Esophagus muscularis mucosa (tissue), 4 donors: Measurements from ENCODE around the gene CEP57L1. TPM values are rescaled to one million over a fixed set of nuclear protein-coding genes. Genes with fewer than 3 reads are reported as not detected.

Source experiments
- DNase-seq: peaks from one replicate; pipeline ENCODE4 v3.0.0-alpha.2; 2017; ENCODE audit errors: extremely low spot score
- H3K27ac ChIP-seq, 4 donors: fragments of 200-600 bp; sonication (generic); replicated peaks in 1 of 4; 1 replicate in 3 of 4; 2 replicates in 1 of 4; pipeline ENCODE4 v1.5.1; 2016 to 2019; ENCODE audit warnings: mild to moderate bottlenecking in 1 of 4
- H3K27me3 ChIP-seq, 4 donors: fragments of 200-600 bp; sonication (generic); one replicate each; pipeline versions ENCODE4 v1.5.1 to v1.6.0; 2016 to 2019
- H3K36me3 ChIP-seq, 4 donors: fragments of 200-600 bp; sonication (generic); one replicate each; pipeline ENCODE4 v1.5.1; 2016 to 2019
- H3K4me1 ChIP-seq, 4 donors: fragments of 200-600 bp; sonication (generic); one replicate each; pipeline ENCODE4 v1.5.1; 2016 to 2019
- H3K4me3 ChIP-seq, 4 donors: fragments of 200-600 bp; sonication (generic); 1 replicate in 2 of 4; 2 replicates in 2 of 4; pipeline ENCODE4 v1.5.1; 2016 to 2019; ENCODE audit warnings: mild to moderate bottlenecking in 4 of 4, moderate library complexity in 1 of 4
- H3K9me3 ChIP-seq, 4 donors: fragments of 200-600 bp; sonication (generic); 1 replicate in 3 of 4; 2 replicates in 1 of 4; pipeline ENCODE4 v1.5.1; 2016 to 2019
- CTCF ChIP-seq, 3 experiments: fragments of 200-600 bp in 2 of 3; fragments of 450-650 bp in 1 of 3; sonication (generic) in 2 of 3; IDR thresholded peaks; one replicate each; pipeline ENCODE4 v1.5.1; 2017 to 2019; ENCODE audit warnings: antibody characterized with exemption in 3 of 3, mild to moderate bottlenecking in 2 of 3, moderate library complexity in 1 of 3
- EP300 ChIP-seq: sonication (generic); formaldehyde crosslinking; IDR thresholded peaks from one replicate; pipeline ENCODE4 v1.6.1; 2017; ENCODE audit warnings: antibody characterized with exemption
- POLR2A ChIP-seq: fragments of 450-650 bp; IDR thresholded peaks from one replicate; pipeline ENCODE4 v1.6.1; 2017; ENCODE audit warnings: antibody characterized with exemption, moderate library complexity, mild to moderate bottlenecking, low read depth
- POLR2AphosphoS5 ChIP-seq, 2 donors: sonication (generic); formaldehyde crosslinking; IDR thresholded peaks; one replicate each; pipeline ENCODE4 v1.6.1; 2017; ENCODE audit warnings: antibody characterized with exemption in 2 of 2
- WGBS: methylation state at CpG from one replicate; pipeline ENCODE4 v1.1.5; 2018; 5-methylcytosine and 5-hydroxymethylcytosine counted together
- intact Hi-C: fragments of 100-400 bp; cut with DNase I; formaldehyde crosslinking; loops from one replicate; pipeline ENCODE4 v1.15.1; 2023
- total RNA-seq, 4 donors: library from RNA; depleted of rRNA; stranded (reverse); fragments of >200 nt; gene quantifications; one replicate each; pipeline versions ENCODE4 v1.1.0 to v1.2.1, GENCODE V29; 2016

CEP57L1 gene
- total RNA-seq, 4 donors from 2014 or later, result 11.9 to 19.9 (median 13.9) TPM

GRCh38 chr6:109096208-109096607 is 901 bp downstream of the CEP57L1 start:
- 54% methylated on average over 6 of the region's 6 CpGs for WGBS
- Histone ChIP-seq H3K27ac (peak overlapping the region; percentile 98 to 99 (median 98)), H3K36me3 (no peaks in the 10 kb centered on the region), H3K27me3 (no peaks in the 10 kb centered on the region), H3K4me3 (peak overlapping the region; percentile 75 to 86 (median 80)), H3K9me3 (no peaks in the 10 kb centered on the region), H3K4me1 (peaks cover 19 to 28% (median 23%) of the 10 kb centered on the region in 4 donors)
- intact Hi-C loops, result loop anchor here (10.0 kb wide), 1 partner anchor 289 kb away; the partner anchor contains the start of gene CD164
- TF ChIP-seq POLR2A (no peak), CTCF (IDR thresholded peaks at IDR 0.05) (no peak), EP300 (no peak), POLR2AphosphoS5 (IDR thresholded peaks at IDR 0.05) (no peak)
- no peak for DNase-seq

- intact Hi-C loops, result loop anchor here (10.0 kb wide), 1 partner anchor 287 kb away; the partner anchor contains the start of gene CD164
- 97% methylated on average over 1 of the region's 1 CpG for WGBS
These were observed 2.4 kb downstream of the CEP57L1 start for GRCh38 chr6:109097661-109098060.

GRCh38 chr6:109102762-109103161 is 7.5 kb downstream of the CEP57L1 start:
- H3K27ac ChIP-seq, result no peak overlapping the region
- intact Hi-C loops, result no loop called here
- 67% methylated on average over 1 of the region's 1 CpG for WGBS
- TF ChIP-seq CTCF (IDR thresholded peaks at IDR 0.05) (no peak), POLR2AphosphoS5 (IDR thresholded peaks at IDR 0.05) (no peak), EP300 (no peak), POLR2A (no peak)
- H3K9me3 ChIP-seq, result no peaks in the 10 kb centered on the region
- no peaks in the 10 kb centered on the region for H3K36me3 ChIP-seq
- no peaks in the 10 kb centered on the region for H3K27me3 ChIP-seq
- no peak overlapping the region for H3K4me3 ChIP-seq
- H3K4me1 ChIP-seq, result no peaks in the 10 kb centered on the region
- no peak for DNase-seq

More at GRCh38 chr6:109097661-109098060, 2.4 kb downstream of the CEP57L1 start:
- Histone ChIP-seq H3K27ac (no peak overlapping the region), H3K9me3 (no peaks in the 10 kb centered on the region), H3K4me3 (no peak overlapping the region), H3K36me3 (no peaks in the 10 kb centered on the region), H3K4me1 (peaks cover 11 to 17% (median 12%) of the 10 kb centered on the region in 4 donors), H3K27me3 (no peaks in the 10 kb centered on the region)
- DNase-seq, result no peak
- TF ChIP-seq POLR2A (no peak), CTCF (IDR thresholded peaks at IDR 0.05) (no peak), POLR2AphosphoS5 (IDR thresholded peaks at IDR 0.05) (no peak), EP300 (no peak)

- no peak for DNase-seq
- intact Hi-C loops, result no loop called here
- no peaks in the 10 kb centered on the region for H3K4me1 ChIP-seq
- TF ChIP-seq POLR2AphosphoS5 (IDR thresholded peaks at IDR 0.05) (no peak), EP300 (no peak), CTCF (IDR thresholded peaks at IDR 0.05) (no peak), POLR2A (no peak)
- no peaks in the 10 kb centered on the region for H3K27me3 ChIP-seq
- H3K36me3 ChIP-seq, result no peaks in the 10 kb centered on the region
- no peak overlapping the region for H3K27ac ChIP-seq
- no peak overlapping the region for H3K4me3 ChIP-seq
- no peaks in the 10 kb centered on the region for H3K9me3 ChIP-seq
These were observed 8.6 kb downstream of the CEP57L1 start for GRCh38 chr6:109103942-109104341.

- H3K27me3 ChIP-seq, result no peaks in the 10 kb centered on the region
- H3K27ac ChIP-seq, result no peak overlapping the region
- no peaks in the 10 kb centered on the region for H3K9me3 ChIP-seq
- intact Hi-C loops, result no loop called here
- WGBS, result 91% methylated on average over 3 of the region's 3 CpGs
- H3K36me3 ChIP-seq, result no peaks in the 10 kb centered on the region
- no peak overlapping the region for H3K4me3 ChIP-seq
- no peak for DNase-seq
- TF ChIP-seq CTCF (IDR thresholded peaks at IDR 0.05), result no peak
- no peak for TF ChIP-seq POLR2AphosphoS5 (IDR thresholded peaks at IDR 0.05)
- TF ChIP-seq EP300, result no peak
- TF ChIP-seq POLR2A, result no peak
- H3K4me1 ChIP-seq, result no peaks in the 10 kb centered on the region
These were observed 9.2 kb downstream of the CEP57L1 start for GRCh38 chr6:109104512-109104911.
